Activated naive CD4-positive, alpha-beta T cell treated with anti-CD3 and anti-CD28 coated beads, Interleukin-2, amount 50 U/mL, for 16 hours (primary cell): ENCODE results near the gene SULT6B1.

Experiments used
- DNase-seq: peaks from one replicate; pipeline ENCODE4 v3.0.0-alpha.2; 2020

Gene SULT6B1

DNA sequence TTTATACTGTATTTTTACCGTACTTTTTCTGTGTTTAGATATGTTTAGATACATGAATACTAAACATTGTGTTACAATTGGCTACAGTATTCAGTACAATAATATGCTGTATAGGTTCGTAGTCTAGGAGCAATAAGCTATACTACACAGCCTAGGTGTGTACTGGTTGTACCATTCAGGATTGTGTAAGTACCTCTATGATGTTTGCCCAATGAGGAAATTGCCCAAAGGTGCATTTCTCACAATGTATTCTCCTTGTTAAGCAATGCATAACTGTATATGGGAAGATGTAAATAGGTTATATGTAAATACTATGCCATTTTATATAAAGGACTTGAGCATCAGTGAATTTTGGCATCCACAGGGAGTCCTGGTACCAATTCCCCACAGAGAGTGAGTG lies 42.4 kb downstream of the SULT6B1 start:
- DNase-seq = no peak

- DNase-seq = no peak
Measured at GRCh38 chr2:37143974-37144373, 44.5 kb downstream of the SULT6B1 start.

GRCh38 chr2:37142546-37142945 lies 45.9 kb downstream of the SULT6B1 start:
- no peak for DNase-seq

DNA sequence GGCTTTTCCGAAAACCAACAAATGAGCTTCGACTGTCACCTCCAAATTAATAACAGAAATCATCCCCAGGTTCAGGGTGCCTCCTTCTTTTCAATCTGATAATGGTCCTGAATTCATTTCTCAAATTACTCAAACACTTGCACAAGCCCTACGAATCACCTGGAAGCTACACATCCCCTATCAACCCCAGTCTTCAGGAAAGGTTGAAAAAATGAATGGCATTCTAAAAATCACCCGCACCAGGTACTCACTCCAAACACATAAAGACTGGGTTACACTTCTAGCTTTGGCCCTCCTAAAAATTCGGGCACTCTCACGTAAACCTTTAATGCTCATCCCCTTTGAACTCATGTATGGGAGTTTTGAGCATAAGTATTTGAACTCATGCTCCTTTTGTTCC lies 55.6 kb downstream of the SULT6B1 start:
- DNase-seq = no peak

DNA sequence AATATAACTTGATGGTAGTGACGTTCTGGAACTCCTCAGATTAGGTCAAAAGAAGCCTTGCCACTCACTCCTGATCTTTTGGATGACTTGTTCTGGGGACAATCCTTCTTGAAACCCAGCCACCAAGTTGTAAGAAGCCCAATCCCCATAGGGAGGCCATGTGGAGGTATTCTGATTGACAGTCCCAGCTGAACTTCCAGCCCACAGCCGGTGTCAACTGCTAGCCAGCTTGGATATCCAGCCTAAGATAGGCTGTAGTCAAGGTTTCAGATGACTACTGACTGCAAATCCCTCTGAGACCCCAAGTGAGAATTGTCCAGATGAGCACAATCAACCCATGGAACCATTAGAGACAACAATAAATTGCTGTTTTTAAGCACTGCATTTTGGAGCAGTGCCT lies 63.1 kb downstream of the SULT6B1 start:
- DNase-seq = no peak

DNA sequence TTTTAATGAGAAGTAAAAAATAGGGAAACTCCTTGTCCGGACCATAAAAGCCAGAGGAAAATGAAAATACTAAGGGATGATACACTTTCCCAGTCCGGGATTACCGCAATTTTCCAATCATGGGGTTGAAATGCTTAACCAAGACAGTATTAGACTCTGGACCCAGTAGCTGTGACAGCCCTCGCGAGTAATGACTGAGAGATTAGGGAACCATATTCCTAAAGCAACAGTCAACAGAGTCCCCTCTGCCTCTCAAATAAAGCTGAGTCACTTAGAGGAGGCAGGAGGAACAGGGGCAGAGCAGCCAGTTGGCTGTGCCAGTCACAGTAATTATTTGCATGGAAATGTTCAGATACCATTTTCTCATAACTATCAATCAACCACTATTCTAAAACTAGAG lies 69.3 kb downstream of the SULT6B1 start:
- no peak for DNase-seq
